SJCRH30 (cell line): Measurements from ENCODE around the gene YEATS4. TPM values are rescaled to one million over a fixed set of nuclear protein-coding genes. Genes with fewer than 3 reads are reported as not detected.
"Not testable (repeated sequence)": the region's sequence is repeated elsewhere in the genome, so short reads cannot be mapped to it uniquely, and the experiment has no call there.

ENCODE experiments used
- DNase-seq, 2 experiments: peaks; one replicate each; pipeline ENCODE4 v3.0.0-alpha.2; 2015 to 2020
- H3K27ac ChIP-seq: fragments of 250-450 bp; sonication (Bioruptor Pico); 2 replicates; pipeline ENCODE4 v1.5.1; 2020; ENCODE audit warnings: mild to moderate bottlenecking, moderate library complexity
- H3K27me3 ChIP-seq: fragments of 250-450 bp; sonication (Bioruptor Pico); 2 replicates; pipeline ENCODE4 v1.5.1; 2020; ENCODE audit warnings: mild to moderate bottlenecking, moderate library complexity
- H3K36me3 ChIP-seq: fragments of 250-450 bp; sonication (Bioruptor Pico); 2 replicates; pipeline ENCODE4 v1.5.1; 2020; ENCODE audit warnings: mild to moderate bottlenecking, moderate library complexity
- H3K4me1 ChIP-seq: fragments of 250-450 bp; sonication (Bioruptor Pico); 2 replicates; pipeline ENCODE4 v1.5.1; 2020; ENCODE audit warnings: mild to moderate bottlenecking, moderate library complexity
- H3K4me3 ChIP-seq: fragments of 250-450 bp; sonication (Bioruptor Pico); 2 replicates; pipeline ENCODE4 v1.5.1; 2020; ENCODE audit warnings: mild to moderate bottlenecking, moderate library complexity
- H3K9me3 ChIP-seq: fragments of 250-450 bp; sonication (Bioruptor Pico); replicated peaks from 2 replicates; pipeline ENCODE4 v1.5.1; 2020; ENCODE audit warnings: mild to moderate bottlenecking, moderate library complexity
- total RNA-seq: library from RNA; depleted of rRNA; stranded (reverse); fragments of >200 nt; shearing (Covaris generic); gene quantifications from 2 replicates; pipeline ENCODE4 v1.2.3, GENCODE V29; 2014; rRNA removed

Gene YEATS4
- total RNA-seq: 30.3 and 34.2 TPM in 2 replicates

GRCh38 chr12:69359531-69360347 lies at the start of gene YEATS4:
TSS of gene YEATS4 (plus strand) at chr12:69359743. CDS start at chr12:69359973, 230 bp downstream.
- DNase-seq: peak; percentile 88 to 92
- H3K4me1 ChIP-seq: no peaks in the 10 kb centered on the region; the same call in 1 of the 2 replicates
- no peaks in the 10 kb centered on the region for H3K9me3 ChIP-seq
- H3K27me3 ChIP-seq: no peaks in the 10 kb centered on the region
- peaks cover 22% of the 10 kb centered on the region for H3K36me3 ChIP-seq
- H3K27ac ChIP-seq: peak within 1 kb of the TSS; percentile 98
- peak within 1 kb of the TSS; percentile 88 for H3K4me3 ChIP-seq

GRCh38 chr12:69313209-69313608 lies 46.3 kb upstream of the YEATS4 start:
- H3K4me3 ChIP-seq: no peak overlapping the region
- no peaks in the 10 kb centered on the region for H3K36me3 ChIP-seq
- no peak for DNase-seq
- no peaks in the 10 kb centered on the region for H3K9me3 ChIP-seq
- H3K27ac ChIP-seq: no peak overlapping the region
- H3K27me3 ChIP-seq: no peaks in the 10 kb centered on the region
- no peaks in the 10 kb centered on the region for H3K4me1 ChIP-seq

GRCh38 chr12:69316784-69317183 lies 42.8 kb upstream of the YEATS4 start:
- H3K27me3 ChIP-seq, DNase-seq, H3K4me3 ChIP-seq, H3K27ac ChIP-seq, H3K9me3 ChIP-seq, H3K4me1 ChIP-seq, H3K36me3 ChIP-seq: not testable (repeated sequence)

- not testable (repeated sequence) for H3K9me3 ChIP-seq, H3K27ac ChIP-seq, H3K27me3 ChIP-seq, DNase-seq, H3K4me1 ChIP-seq, H3K36me3 ChIP-seq, H3K4me3 ChIP-seq
Observed at GRCh38 chr12:69317233-69317632, 42.3 kb upstream of the YEATS4 start.

- H3K4me1 ChIP-seq: no peaks in the 10 kb centered on the region
Observed at GRCh38 chr12:69318225-69318624, 41.3 kb upstream of the YEATS4 start.

GRCh38 chr12:69321351-69321750 lies 38.2 kb upstream of the YEATS4 start:
- Histone ChIP-seq H3K36me3 (no peaks in the 10 kb centered on the region), H3K4me3 (no peak overlapping the region), H3K27ac (no peak overlapping the region), H3K4me1 (no peaks in the 10 kb centered on the region), H3K27me3 (no peaks in the 10 kb centered on the region), H3K9me3 (no peaks in the 10 kb centered on the region)
- DNase-seq: no peak

More at GRCh38 chr12:69318225-69318624, 41.3 kb upstream of the YEATS4 start:
- H3K27me3 ChIP-seq: no peaks in the 10 kb centered on the region
- H3K9me3 ChIP-seq: no peaks in the 10 kb centered on the region
- no peak overlapping the region for H3K27ac ChIP-seq
- H3K4me3 ChIP-seq: no peak overlapping the region
- no peaks in the 10 kb centered on the region for H3K36me3 ChIP-seq
- no peak for DNase-seq

GRCh38 chr12:69324797-69325466 lies 34.6 kb upstream of the YEATS4 start:
- no peak for DNase-seq
- Histone ChIP-seq H3K27me3 (no peaks in the 10 kb centered on the region), H3K4me1 (0 out of 2 replicates have a peak, but pooled peaks cover 3% of the 10 kb centered on the region), H3K36me3 (no peaks in the 10 kb centered on the region), H3K27ac (no peak overlapping the region), H3K4me3 (no peak overlapping the region), H3K9me3 (no peaks in the 10 kb centered on the region)

GRCh38 chr12:69328426-69328825 lies 31.1 kb upstream of the YEATS4 start:
- Histone ChIP-seq H3K4me3 (no peak overlapping the region), H3K36me3 (no peaks in the 10 kb centered on the region), H3K9me3 (no peaks in the 10 kb centered on the region), H3K27ac (no peak overlapping the region), H3K4me1 (0 out of 2 replicates have a peak, but pooled peaks cover 3% of the 10 kb centered on the region), H3K27me3 (no peaks in the 10 kb centered on the region)
- DNase-seq: no peak

GRCh38 chr12:69329669-69330428 lies 29.7 kb upstream of the YEATS4 start:
- H3K27ac ChIP-seq: no peak overlapping the region
- no peak overlapping the region for H3K4me3 ChIP-seq
- H3K4me1 ChIP-seq: 0 out of 2 replicates have a peak, but pooled peaks cover 3% of the 10 kb centered on the region
- no peaks in the 10 kb centered on the region for H3K36me3 ChIP-seq
- H3K9me3 ChIP-seq: no peaks in the 10 kb centered on the region
- H3K27me3 ChIP-seq: no peaks in the 10 kb centered on the region
- no peak for DNase-seq

- Histone ChIP-seq H3K9me3 (no peaks in the 10 kb centered on the region), H3K36me3 (no peaks in the 10 kb centered on the region), H3K27me3 (no peaks in the 10 kb centered on the region), H3K4me1 (0 out of 2 replicates have a peak, but pooled peaks cover 3% of the 10 kb centered on the region), H3K4me3 (peak overlapping the region; percentile 28), H3K27ac (no peak overlapping the region)
- DNase-seq: no peak
Observed at GRCh38 chr12:69330475-69331473, 28.8 kb upstream of the YEATS4 start.

- no peaks in the 10 kb centered on the region for H3K27me3 ChIP-seq
- no peaks in the 10 kb centered on the region for H3K9me3 ChIP-seq
- 0 out of 2 replicates have a peak, but pooled peaks cover 3% of the 10 kb centered on the region for H3K4me1 ChIP-seq
- H3K4me3 ChIP-seq: no peak overlapping the region
- no peak for DNase-seq
- H3K27ac ChIP-seq: no peak overlapping the region
- no peaks in the 10 kb centered on the region for H3K36me3 ChIP-seq
Observed at GRCh38 chr12:69331519-69331908, 28.0 kb upstream of the YEATS4 start.

- no peak overlapping the region for H3K4me3 ChIP-seq
- no peak overlapping the region for H3K27ac ChIP-seq
- no peaks in the 10 kb centered on the region for H3K36me3 ChIP-seq
- no peaks in the 10 kb centered on the region for H3K27me3 ChIP-seq
- H3K4me1 ChIP-seq: 0 out of 2 replicates have a peak, but pooled peaks cover 3% of the 10 kb centered on the region
- H3K9me3 ChIP-seq: no peaks in the 10 kb centered on the region
- no peak for DNase-seq
Observed at GRCh38 chr12:69331909-69332684, 27.4 kb upstream of the YEATS4 start.

GRCh38 chr12:69332815-69333358 lies 26.7 kb upstream of the YEATS4 start:
- Histone ChIP-seq H3K4me3 (no peak overlapping the region), H3K27me3 (no peaks in the 10 kb centered on the region), H3K27ac (no peak overlapping the region)

More at GRCh38 chr12:69332815-69333358, 26.7 kb upstream of the YEATS4 start:
- no peak for DNase-seq
- Histone ChIP-seq H3K4me1 (0 out of 2 replicates have a peak, but pooled peaks cover 3% of the 10 kb centered on the region), H3K9me3 (no peaks in the 10 kb centered on the region), H3K36me3 (no peaks in the 10 kb centered on the region)
